Middle frontal gyrus (tissue), 1 donor: ENCODE results near the gene RPA1.

Experiments used
- DNase-seq: peaks from one replicate; pipeline ENCODE4 v3.0.0-alpha.2; 2015; ENCODE audit warnings: low spot score; ENCODE audit errors: extremely low spot score

The RPA1 gene

DNA sequence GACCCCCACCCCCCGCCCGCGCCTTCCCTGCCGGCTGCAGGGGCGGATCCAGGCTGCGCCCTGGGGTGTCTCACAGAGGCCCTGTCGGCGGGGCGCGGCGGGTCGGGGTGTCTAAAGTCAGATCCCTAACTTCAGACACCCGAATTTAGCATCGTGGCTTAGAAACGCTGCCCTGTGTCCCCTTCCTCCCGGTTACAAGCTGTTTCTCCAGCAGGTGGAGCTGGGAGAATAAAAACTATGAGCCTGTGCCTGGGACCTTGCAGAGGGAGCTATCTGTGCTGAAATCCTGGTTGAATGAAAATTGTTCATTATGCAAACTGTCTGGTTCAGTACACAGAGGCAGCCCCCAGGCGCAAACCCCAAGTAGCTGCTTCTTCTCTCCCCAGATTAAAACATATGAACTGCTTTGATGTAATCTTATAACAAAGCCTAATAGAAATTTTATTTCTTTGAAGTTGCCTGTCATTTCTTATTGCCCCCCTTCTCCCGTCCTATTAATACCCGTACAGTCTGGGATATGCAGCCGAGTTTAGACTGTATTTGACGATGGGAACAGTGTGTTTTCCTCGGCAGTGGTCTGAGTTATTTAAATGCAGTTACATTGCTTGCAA lies 79.0 kb downstream of the RPA1 start:
- DNase-seq, result no peak

- no peak for DNase-seq
These were observed 80.2 kb downstream of the RPA1 start for GRCh38 chr17:1909985-1910384.

DNA sequence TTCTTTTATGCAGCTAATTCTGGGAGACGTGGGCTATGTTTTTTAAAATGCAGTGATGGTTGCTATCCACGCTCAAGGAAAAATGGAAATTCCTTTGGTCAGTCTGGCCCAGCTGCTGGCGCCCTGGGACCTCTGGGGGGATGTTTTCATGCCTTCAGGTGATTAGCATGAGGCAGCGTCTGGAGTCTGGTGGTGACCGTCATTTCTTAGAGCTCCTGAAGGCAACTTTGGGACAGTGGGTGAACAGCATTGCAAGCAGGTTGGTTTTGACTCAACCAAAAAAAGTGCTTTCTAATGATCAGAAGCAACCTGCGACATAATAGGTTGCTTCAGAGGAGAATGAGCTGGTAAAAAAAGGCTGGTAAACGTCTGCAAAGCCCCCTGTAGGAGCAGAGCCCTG lies 82.3 kb downstream of the RPA1 start:
- no peak for DNase-seq

DNA sequence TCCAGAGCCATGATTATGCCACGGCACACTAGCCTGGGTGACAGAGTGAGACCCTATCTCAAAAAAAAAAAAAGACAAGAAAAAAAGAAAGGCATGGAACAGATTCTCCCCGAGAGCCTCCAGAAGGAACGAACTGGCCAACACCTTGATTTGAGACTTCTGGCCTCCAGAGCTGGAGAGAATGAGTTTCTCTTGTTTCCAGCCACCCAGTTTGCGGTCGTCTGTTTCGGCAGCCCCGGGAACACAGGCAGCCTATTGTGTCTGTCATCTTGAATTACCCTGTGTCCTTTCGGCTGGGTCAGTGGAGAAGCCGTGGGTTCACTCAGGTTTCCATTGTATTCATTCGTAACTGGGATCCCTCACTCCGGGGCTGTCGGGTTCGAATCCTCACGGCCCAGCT lies 83.9 kb downstream of the RPA1 start:
- no peak for DNase-seq

DNA sequence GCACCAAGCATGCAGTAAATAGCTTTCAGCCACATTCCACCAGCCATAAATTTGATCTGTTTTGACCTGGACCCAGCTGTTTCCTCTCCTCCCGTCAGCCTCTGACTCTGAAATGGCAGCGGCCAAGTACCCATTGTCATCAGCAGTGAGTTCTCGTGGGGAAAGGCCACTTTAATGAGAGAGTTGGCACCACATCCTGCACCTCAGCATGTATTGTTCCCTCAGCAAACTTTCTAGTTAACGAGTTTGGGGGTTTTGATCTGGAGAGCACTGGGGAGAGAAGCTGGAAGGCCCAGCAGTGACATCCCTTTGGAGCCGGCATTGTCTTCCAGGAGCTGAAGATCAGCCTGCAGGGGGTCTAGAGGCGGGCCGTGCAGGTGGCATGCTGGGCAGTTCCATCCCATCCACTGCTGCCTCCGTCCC lies 84.9 kb downstream of the RPA1 start:
- DNase-seq, result no peak

GRCh38 chr17:1915889-1916288 lies 86.1 kb downstream of the RPA1 start:
- DNase-seq, result no peak

DNA sequence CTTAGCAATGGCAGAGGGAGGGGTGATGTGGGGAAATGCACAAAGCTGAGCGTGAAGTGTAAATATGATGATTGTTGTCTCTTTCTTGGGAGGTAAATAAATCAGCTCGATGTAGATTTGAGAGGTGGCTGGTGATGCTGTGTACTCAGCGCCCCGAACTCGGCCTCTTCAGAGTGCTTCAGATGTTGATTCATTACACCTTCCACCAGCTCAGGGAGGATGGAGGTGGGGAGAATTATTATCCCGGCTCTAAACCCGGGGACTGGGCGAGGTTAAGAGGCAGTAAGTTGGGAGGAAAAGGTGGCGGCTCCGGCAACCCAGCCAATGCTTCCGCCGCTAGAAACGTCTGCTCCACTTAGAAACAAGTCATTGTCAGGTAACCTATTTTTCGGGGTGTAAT lies 86.5 kb downstream of the RPA1 start:
- DNase-seq, result no peak

GRCh38 chr17:1916963-1917715 lies 87.3 kb downstream of the RPA1 start:
- DNase-seq, result no peak

GRCh38 chr17:1918346-1919162 lies 88.7 kb downstream of the RPA1 start:
- no peak for DNase-seq

- DNase-seq, result no peak
These were observed 89.4 kb downstream of the RPA1 start for GRCh38 chr17:1919201-1919600.

- DNase-seq, result no peak
These were observed 91.1 kb downstream of the RPA1 start for GRCh38 chr17:1920948-1921351.

- DNase-seq, result no peak
These were observed 99.2 kb downstream of the RPA1 start for GRCh38 chr17:1928976-1929375.

DNA sequence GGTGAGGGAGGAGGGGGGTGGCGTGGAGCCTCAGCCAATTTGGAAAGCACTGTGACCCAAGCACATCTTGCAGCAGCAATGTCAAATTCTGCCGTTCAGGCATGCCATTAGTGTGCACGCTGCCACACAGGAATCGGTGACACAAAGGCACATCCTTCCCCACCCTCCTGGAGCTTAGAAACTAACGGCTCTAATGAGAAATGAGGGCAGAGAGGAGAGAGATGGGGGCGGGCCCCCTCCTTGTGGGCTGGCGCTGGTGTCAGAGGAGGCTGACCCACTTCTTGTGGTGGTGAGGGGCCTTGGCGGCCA lies 100.5 kb downstream of the RPA1 start:
- DNase-seq, result no peak

DNA sequence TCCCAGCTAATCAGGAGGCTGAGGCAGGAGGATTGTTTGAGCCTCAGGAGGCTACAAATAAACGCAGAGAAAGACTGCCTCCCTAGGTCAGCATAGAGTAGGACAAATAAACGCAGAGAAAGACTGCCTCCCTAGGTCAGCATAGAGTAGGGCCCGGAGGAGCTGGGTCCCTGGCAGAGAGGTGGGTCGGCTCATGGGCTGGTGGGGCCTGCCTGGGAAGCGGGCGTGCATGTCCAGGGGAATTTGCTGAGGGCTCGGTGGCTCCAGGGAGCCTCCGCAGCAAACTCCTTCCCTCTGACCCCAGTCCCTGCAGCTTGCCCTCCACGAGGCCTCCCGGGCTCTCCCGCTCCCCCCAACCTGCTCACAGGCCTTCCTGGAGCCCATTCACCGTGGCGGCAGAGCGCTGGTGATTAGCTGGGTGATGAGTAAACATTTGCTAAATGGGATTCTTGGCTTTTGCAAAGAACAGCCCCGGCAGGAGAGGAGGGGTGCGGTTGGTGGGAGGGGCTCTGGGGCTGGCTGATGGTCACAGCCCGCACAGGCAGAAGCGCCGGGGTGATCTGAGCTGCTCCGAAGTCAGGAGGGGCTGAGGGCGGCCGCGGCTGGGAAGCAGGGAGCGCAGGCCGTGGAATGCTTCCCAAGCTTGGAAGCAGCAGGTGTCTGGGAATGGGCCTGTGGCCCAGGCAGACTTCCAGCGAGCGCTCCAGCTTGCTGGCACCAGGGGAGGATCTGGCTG lies 102.2 kb downstream of the RPA1 start:
- DNase-seq, result no peak

- DNase-seq, result no peak
These were observed 104.3 kb downstream of the RPA1 start for GRCh38 chr17:1933875-1934715.

- no peak for DNase-seq
These were observed 105.1 kb downstream of the RPA1 start for GRCh38 chr17:1934901-1935300.

DNA sequence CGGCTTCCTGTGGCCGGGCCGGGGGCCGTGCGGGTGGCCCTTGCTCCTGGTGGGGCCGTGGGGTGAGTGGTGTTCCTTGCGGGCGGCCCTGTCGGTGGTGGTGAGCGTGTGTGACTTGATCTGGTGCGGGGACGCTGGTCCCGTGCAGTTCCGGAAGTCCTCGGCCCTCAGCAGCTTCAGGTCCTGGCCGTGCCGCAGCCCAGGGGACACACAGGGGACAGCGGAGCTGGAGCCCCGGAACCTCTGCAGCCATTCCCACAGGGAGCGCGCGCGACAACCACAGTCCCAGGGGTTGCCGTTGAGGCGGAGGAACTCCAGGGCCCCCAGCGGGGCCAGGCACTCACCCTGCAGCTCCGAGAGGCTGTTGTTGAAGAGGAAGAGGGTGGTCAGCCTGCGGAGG lies 107.0 kb downstream of the RPA1 start:
- no peak for DNase-seq

- no peak for DNase-seq
These were observed 107.7 kb downstream of the RPA1 start for GRCh38 chr17:1937461-1937860.

- DNase-seq, result no peak
These were observed 110.4 kb downstream of the RPA1 start for GRCh38 chr17:1939981-1940809.

- DNase-seq, result no peak
These were observed 111.0 kb downstream of the RPA1 start for GRCh38 chr17:1940810-1941185.
